ENCODE data around the gene SORBS1.

DNA sequence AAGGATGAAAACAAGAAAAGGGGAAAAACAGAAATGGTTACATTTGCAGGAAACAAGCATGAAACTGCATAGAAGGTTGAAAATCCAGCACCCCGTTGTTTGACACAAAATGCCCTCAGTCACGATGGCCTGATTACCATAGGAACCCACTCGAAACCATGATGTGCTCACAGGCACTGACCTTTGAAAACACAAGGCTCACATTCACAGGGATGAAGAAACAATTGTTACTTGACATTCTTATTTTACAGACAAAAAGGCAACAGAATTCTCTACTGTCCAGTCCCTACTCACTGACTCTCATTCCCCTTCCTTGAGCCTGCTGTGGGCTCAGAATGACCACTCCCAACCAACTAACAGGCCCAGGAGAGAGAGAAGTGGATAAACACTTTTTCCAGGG is 138.9 kb downstream of the SORBS1 start:
- TF ChIP-seq, protein P1, sequence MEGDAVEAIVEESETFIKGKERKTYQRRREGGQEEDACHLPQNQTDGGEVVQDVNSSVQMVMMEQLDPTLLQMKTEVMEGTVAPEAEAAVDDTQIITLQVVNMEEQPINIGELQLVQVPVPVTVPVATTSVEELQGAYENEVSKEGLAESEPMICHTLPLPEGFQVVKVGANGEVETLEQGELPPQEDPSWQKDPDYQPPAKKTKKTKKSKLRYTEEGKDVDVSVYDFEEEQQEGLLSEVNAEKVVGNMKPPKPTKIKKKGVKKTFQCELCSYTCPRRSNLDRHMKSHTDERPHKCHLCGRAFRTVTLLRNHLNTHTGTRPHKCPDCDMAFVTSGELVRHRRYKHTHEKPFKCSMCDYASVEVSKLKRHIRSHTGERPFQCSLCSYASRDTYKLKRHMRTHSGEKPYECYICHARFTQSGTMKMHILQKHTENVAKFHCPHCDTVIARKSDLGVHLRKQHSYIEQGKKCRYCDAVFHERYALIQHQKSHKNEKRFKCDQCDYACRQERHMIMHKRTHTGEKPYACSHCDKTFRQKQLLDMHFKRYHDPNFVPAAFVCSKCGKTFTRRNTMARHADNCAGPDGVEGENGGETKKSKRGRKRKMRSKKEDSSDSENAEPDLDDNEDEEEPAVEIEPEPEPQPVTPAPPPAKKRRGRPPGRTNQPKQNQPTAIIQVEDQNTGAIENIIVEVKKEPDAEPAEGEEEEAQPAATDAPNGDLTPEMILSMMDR (IDR thresholded peaks at IDR 0.05) = no peak
- TF ChIP-seq POLR2A (IDR thresholded peaks at IDR 0.05) (no peak), POLR2AphosphoS5 (IDR thresholded peaks at IDR 0.05) (no peak), EP300 (IDR thresholded peaks at IDR 0.05; ENCODE audit: low read depth) (no peak)
